Kidney tubule cell (primary cell): Measurements from ENCODE around the gene PLCH1.
A peak's percentile ranks its signal among the peaks of the same experiment; 100 is the strongest.

Experiments
- DNase-seq: peaks from one replicate; pipeline ENCODE4 v3.0.0-alpha.2; 2018; ENCODE audit warnings: low spot score

The PLCH1 gene

DNA sequence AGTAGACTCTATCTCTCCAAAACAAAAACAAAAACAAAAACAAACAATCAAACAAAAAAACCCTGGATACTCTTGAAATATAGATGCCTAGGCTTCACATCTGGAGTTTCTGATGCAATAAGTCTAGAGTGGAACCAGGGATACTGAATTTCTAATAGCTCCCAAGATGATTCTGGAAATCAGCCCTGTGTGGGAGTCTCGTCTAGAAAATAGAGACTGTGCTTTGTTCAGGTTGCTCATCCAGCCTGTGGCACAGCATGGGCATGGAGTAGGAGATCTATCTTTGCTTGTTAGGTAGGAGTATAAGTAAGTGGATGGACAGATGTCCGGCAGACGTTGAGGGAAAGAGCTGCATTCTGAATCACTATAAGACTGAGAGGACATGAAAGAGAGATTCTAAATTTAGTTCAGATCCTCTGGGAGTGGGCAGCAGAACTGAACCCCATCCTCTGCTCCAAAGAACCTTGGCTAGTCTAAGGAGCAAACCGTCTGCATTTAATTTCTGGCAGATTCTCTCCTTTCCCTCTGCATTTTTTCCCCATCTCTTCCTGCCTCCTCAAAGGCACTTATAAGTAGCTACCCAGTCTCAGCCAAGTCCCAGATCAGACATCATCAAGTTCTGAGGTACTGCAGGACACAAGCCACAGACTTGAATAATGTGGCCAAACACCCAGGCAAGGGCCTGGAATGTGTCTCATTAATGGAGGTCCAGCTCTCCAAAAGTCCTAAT is 358.8 kb downstream of the PLCH1 start:
- no peak for DNase-seq

DNA sequence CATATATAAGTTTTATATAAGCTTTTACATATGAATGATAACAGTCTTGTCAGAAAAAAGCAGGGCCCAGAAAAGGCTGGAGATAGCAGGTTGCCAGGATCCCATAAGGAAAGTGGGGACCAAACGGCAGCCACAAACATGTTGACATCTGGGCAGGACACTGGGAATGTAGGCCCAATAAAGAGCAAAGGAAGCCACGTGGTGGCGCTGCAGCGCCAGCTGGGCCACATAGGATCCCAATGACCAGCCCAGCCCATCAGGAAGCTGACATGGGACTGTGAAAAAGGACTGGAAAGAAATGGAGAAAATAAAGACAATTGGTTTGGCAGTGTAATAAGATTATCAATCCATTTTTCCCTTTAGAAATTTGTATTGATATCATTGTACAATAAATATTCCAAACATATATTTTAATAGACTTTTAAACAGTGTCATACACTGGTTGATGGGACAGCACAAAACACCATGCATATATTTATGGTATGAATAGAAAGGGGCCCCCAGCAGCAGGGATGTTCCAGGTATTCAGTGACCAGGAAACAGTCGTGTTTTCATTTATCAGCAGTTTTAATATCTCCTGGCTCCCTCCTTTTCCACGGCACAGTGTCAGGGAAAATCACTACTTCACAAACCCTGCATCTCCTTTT is 362.4 kb downstream of the PLCH1 start:
- peak; percentile 73 for DNase-seq

DNA sequence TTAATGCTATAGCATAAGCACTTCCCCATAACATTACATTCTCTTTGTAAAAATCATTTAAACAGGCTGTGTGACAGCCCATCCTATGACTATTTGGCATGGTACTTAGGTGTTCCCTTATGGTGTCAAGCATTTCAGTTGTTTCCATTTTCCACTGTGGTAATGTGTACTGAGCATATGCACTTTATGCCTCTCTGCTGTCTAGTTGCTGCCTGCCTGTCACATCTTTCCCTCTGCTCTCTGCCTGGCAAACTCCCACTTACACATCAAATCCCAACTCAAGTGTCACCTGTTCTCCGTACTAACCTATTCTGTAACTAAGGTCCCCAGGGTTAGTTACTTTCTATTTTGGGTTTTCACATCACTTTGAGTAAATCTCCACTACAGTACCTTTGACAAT is 367.0 kb downstream of the PLCH1 start:
- DNase-seq = no peak

DNA sequence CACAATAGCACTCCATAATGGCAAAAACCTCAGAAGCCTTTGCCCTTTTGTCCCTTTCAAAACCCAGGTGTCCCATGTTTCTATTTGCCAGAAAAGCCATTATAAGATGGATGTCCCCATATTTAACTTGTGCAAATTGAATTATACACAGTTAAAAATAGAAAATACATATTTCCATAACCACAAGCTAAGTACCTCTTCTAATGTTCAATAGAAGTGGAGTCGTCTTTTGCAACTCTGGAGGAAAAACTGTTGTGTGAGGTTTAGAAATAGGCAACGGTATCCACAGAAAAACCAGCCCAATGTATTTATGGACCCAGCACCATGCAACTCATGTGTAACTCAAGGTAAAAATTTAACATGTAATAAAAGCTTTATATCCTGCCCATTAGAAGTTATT is 367.8 kb downstream of the PLCH1 start:
- DNase-seq = no peak

DNA sequence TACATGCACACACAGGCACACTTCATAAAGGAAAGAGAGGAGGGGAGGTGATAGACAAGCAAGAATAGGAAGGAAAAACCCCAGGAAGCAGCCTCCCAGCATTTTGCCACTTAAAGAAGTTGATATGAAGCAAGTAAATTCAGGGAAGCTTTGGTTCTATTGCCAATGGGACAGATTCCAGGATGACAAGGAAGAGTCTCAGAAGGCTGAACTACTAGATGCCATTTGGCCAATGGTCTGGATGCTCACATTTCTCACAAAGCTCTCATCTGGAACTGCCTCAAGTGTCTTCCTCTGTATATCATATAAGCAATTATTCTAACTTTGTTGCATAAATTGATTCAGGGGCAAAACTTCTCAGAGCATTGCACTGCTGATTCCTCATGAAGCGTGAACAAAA is 372.6 kb downstream of the PLCH1 start:
- DNase-seq = no peak

DNA sequence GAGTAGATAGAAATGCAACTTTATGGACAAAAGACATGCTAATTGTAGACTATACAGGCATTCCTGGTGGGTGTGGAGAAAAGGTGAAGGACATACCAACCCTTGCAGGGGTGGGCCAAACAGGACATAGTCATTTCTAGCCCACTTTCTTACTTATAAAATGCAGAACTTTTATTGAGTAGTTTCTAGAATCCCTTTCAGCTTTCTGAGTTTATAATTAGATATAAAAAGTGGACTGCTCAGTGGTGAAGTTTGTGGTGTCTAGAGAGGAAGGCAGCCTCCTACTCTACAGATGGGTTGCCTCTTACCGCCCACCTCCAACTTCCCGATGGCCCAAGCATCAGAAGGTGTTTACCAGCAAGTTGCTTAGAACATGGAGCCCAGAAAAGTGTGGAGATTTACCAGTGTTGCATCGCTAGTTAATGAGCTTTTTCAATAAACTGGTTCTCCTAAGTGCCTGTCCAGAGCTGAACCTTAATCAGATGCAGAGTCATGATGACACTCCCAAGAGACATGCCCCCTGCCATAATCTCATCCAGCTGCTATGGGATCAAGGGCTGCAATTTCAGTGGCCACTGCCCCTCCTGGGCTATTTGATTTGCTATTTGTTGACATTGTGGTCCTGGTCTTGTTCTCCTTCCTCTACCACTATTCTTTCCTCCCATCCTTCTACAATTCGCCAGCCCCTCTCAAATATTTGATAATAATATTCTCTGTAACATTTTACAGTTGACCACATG is 373.9 kb downstream of the PLCH1 start:
- DNase-seq = no peak

DNA sequence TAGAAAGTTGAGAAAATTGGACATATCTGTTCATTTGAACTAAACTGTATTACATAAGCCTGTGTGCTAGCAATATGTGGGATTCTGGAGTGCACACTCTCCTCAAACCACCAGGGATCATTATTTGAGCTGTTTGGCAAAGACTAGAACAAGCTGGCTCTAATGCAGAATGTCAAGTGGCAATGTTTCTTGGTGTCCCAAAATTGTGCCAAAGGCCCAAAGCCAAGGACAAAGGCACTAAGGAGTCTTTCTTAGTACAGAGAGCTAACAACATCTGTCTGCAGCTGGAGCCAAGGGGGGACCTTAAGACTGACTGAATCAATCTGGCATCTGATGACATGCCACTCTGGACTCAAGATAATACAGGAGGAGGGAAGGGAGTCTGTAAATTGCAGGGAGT is 374.7 kb downstream of the PLCH1 start:
- no peak for DNase-seq

DNA sequence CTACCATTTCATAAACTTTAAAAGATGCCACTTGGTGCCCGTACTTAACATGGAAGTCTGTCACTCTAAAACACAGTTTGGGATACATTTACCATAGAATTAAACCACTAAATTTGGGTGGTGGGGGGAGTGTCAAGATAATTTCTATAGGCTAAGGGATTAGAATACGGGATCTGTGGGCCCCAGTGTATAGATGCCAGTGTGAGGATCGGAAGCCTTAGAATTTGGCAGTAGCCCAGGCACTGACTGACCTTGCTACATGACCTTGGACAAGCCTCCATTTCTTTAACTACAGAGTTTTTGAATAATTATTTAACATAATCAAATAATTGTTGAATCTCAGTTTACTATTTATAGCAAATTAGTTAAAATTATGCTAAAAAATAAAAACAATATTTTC is 375.1 kb downstream of the PLCH1 start:
- DNase-seq = no peak

DNA sequence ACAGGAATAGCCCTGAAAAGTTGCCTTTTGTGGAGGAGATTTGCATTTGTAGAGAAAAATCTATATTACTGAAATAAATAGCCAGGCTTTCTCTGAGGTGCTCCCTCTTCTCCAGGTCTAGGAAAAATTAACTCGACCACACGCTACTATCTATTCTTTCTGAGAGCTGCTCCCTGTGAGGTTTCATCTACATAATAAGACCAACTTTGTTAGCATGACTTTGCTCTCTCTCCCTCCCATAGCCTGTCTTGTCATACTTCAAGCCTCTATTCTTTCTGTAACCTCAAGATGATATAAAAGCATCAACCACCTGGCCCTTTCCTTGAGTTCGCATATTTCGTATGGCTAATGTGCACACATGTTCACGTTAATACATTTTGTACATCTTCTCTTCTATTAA is 375.6 kb downstream of the PLCH1 start:
- no peak for DNase-seq

DNA sequence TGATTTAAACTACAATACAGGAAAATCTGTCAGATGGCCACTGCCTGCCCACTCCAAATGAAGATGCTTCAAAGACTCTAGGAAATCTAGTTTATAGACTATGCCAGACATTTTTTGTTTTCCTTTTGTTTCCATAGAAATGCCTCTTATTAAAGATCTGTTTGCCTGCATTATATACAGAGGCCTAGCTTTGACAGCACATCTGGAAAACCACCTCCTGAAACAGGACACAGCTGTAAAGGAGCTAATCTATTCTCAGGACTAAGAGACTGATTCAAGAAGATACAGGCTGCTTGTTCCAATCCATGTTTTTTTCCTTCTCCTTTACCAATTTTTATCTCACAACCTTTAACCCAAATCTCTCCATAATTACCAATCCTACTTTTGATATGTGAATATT is 376.1 kb downstream of the PLCH1 start:
- no peak for DNase-seq

DNA sequence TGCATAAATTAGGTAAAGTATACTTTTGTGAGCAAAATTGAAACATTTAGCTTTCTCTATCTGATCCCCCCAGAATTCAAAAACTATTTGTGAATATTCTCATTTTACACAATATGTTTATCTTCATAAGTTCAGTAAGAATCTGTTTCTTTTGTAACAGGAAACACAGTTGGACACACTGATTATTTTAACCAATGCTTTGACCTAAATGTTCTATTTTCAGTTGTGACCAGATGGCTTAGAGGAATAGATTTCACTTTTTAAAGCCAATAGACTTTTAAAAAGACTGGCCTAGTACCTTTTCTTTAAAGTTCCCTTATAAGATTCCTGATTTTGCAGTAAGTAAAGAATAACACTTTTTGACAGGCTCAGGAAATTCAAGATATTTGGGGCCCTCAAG is 377.4 kb downstream of the PLCH1 start:
- DNase-seq = no peak

DNA sequence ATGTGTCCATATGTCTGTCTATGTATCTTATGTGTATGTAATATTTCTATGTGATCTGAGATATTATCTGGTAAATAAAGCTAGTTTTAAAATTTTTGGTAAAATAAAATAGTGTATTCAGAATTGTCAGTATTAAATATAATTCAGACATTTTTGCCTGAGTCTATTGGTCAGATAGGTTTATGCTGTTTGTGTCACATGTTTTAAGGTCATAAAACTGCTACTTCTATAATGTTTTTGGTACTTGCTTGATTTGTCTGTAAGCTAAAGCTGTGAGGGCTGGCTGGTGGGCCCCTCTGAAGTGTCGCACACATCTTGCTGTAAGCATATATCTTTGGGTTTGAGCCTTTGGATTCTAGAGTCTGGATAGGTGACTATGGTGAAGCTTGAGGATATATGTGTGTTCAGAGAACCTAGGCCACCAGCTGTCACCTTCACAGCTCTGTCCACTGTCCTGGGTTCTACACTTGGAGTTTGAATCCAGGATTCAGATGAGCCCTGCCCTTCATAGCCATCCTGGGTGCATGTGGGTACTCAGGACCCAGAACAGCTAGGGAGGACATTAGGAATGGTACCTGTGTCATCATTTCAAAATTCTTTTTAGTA is 379.6 kb downstream of the PLCH1 start:
- DNase-seq = no peak

DNA sequence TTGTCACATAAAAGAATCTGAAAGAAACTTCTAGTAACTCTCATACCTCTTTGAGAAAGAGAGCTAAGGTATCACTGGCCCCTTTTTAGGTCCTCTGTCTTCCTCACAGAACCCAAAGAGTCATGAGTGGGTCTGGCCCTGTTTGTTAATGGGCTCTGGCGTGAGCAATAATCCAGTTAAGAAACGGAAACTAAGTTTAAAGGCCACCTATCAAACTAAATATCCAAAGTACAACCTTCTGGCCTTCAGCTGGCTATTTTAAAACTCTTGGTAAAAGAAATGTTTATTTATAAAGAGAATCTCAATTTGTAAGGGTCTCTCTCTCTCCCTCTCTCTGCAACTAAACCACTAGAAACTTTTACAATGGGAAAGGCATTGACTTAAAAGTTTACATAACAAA is 380.4 kb downstream of the PLCH1 start:
- DNase-seq = no peak

DNA sequence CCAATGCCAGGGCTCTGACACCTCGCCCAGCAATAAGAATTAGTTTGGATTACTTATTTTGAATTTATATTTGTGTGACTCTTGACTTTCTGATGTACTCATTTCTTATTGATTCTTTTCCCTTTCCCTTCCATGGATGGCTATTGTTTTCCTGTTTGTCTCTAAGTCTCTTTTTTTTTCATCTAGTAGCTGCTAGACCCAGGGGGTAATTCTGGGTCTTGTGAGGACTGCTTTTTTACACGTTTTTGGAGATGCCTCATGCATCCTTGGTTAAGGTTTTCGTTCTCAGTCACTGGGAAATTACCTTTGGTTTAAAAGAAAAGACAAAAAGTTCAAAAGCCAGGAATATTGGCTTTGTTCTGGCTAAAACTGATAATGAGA is 381.2 kb downstream of the PLCH1 start:
- DNase-seq = no peak

DNA sequence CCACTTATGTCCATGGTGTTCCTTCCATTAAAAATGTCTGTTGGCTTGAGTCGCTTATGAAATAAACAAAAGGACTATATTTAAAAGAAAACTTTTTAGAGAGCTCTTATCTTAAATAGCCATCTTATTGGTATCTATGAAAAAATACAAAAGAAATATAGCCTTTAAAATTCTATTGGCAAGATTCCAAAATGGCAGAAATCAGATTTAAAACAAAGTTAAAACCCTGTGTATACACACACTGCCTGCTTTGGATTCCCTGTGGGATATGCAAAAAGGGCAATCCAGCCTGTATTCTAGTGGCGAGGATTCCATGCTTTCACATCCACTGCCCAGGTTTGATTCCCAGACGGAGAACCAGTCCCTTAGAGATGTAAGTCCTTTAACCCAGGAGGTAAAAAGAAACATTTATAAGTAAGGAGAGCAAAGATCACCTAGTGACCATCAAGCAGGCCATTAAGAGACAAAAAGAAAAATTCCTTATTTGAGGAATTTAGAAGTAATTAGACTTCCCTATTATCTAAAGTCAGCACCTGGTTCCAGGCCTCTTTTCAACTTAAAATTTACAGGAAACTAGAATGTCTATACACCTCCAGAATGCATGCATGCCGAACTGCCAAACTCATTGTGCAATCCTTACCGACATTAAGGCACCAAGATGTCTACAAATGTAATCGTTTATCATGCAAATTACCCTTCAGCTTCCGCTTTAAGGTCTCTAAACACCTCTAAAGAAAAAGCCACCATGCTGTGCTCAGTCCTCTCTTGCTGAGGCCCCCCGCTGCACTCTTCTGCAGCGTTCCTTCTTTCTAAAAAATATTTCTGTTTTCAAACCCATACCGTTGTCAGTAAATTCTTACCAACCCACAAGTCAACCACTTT is 381.8 kb downstream of the PLCH1 start:
- DNase-seq = no peak

DNA sequence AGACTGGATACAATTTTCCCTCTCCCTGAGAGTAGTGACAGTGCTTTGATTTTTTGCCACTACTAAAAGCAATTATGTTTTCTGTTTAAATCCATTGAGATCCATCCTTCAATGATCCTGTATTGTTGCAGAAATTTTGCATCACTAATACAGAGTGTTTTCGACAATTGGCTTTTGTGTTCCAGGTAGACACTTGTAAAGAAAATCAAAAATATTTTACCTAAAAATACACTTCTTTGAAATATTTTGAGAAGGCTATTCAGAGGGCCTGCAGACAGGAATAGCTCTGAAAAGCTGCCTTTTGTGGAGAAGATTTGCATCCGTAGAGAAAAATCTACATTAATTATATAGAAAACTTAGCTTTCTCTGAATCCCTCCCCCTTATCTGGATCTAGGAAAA is 384.6 kb downstream of the PLCH1 start:
- no peak for DNase-seq

DNA sequence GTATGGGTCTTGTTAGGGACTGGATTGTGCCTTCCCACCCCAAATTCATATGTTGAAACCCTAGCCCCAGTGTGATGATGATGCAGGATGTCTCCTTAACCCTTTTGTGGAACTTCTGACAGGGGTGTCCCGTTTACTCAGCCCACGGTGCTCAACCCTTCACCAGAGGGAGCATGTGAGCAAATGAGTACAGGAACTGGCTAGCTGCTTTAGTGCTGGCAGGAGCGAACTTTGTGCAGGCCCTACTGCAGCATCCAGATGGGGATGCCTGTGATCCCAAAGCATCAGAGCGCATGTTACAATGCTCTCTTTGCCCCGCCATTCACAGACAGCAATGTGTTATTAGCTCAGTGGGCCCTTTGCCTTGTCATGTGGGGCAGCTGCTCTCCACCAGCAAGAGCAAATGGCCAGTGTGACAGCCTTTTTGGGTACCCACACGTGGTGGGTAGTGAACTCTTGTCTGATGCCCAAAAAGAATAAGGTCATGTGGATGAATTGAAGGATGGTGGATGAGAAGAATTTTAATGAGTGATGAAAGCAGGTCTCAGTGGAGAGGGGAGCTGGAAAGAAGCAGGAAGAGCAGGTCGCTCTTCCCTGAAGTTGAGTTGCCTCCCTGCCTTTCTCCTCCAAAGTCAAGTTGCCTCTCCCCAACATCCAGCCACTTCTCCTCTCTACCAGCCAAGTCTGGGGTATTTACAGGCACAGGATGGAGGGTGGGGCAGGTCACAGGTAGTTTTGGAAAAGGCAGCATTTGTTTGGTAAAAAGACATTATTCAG is 388.1 kb downstream of the PLCH1 start:
- no peak for DNase-seq

DNA sequence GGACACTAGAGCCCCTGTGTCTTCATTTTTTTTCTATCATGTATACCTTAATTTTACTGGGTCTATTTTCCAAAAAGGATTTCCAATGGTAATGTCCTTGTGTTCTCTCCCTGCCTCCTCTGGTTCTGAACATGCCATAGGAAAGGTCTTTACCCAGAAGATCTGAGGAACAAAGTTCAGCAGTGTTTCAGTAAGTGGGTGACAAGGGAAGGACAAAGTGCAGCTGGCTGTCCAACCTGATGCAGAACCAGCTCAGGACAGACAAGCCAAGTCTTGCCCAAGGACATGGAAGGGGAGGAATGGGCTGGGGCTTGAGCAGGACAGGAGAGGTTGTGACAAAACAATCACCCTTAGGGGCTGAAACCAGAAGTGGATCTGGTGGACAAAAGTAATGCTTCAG is 390.2 kb downstream of the PLCH1 start:
- DNase-seq = no peak

DNA sequence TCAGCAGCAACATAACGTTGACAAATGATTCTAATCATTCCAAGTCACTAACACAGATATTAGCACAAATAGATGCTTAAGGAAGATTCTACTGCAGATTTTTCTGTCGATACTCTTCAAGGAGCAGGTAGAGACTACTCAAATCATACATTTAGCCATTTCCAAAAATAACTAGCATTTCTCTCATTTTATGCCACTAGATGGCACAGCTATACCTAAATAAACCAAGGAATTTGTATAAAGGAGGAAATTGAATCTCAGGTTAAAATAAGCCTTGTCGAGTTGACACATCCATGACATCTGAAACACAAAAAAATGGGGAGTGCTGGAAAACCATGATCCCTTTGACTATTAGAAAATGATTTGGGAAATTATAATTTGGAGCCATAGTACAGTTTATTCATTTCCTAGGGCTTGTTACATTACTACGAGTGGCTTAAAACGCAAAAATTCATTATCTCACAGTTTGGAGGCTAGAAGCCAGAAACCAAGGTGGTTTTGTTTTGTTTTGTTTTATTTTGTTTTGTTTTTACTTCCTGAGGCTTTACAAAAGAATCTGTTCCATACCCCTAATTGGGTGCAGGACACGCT is 391.9 kb downstream of the PLCH1 start:
- DNase-seq = peak; percentile 47

DNA sequence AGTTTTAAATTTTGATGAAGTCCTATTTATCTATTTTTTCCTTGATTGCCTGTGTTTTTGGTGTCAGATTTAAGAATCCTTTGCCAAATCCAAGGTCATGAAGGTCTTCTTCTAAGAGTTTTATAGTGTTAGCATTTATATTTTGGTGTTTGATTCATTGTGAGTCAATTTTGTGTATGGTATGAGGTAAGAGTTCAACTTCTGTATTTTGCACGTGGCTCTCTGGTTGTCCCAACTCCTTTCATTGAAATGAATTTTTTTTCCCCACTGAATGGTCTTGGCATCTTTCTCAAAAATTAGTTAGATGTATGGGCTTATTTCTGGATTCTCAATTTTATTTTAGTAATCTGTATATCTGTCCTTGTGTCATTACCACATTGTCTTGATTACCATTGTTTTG is 394.3 kb downstream of the PLCH1 start:
- no peak for DNase-seq

DNA sequence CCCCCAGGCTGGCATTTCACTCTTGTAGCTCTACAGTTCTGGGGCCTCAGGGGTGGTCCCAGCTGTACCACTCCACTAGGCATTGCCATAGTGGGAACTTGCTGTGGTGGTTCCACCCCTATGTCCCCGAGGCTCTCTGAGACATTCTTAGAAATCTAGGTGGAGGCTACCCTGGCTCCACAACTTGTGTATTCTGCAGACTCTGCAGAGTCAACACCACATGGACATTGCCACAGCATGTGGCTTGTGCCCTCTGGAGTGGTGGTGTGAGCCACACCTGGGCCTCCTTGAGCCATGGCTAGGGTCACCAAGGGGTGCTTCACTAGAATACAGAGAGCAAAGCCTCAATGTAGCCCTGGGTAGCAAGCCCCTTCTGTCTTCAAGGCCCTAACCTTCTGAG is 397.0 kb downstream of the PLCH1 start:
- DNase-seq = no peak
